Activated CD4-positive, alpha-beta memory T cell treated with anti-CD3 and anti-CD28 coated beads for 36 hours (primary cell): Measurements from ENCODE around the gene IFT81. TPM values are rescaled to one million over a fixed set of nuclear protein-coding genes. Genes with fewer than 3 reads are reported as not detected.

Source experiments
- CTCF ChIA-PET: fragments of 350-600 bp; sonication (Branson Sonifier 250); formaldehyde crosslinking; loops from one replicate; lab custom pipeline; 2021; ENCODE audit warnings: antibody characterized with exemption, inconsistent platforms; lab: Charles Lee
- POLR2A ChIA-PET: fragments of 350-600 bp; sonication (Branson Sonifier 250); formaldehyde crosslinking; loops from one replicate; lab custom pipeline; 2021; ENCODE audit warnings: antibody characterized with exemption; lab: Charles Lee
- DNase-seq: peaks from one replicate; pipeline ENCODE4 v3.0.0-alpha.2; 2020
- H3K27ac Mint-ChIP-seq: one replicate; pipeline ENCODE4 v1.8.0; 2021; ENCODE audit warnings: mixed read lengths
- H3K27me3 Mint-ChIP-seq: one replicate; pipeline ENCODE4 v1.8.0; 2021; ENCODE audit warnings: mixed read lengths
- H3K36me3 Mint-ChIP-seq: one replicate; pipeline ENCODE4 v1.8.0; 2021; ENCODE audit warnings: mixed read lengths
- H3K4me1 Mint-ChIP-seq: one replicate; pipeline ENCODE4 v1.8.0; 2021; ENCODE audit warnings: low read depth, mixed read lengths
- H3K4me3 Mint-ChIP-seq: one replicate; pipeline ENCODE4 v1.8.0; 2021; ENCODE audit warnings: mild to moderate bottlenecking, mixed read lengths
- H3K9me3 Mint-ChIP-seq: one replicate; pipeline ENCODE4 v1.8.0; 2021; ENCODE audit warnings: mixed read lengths
- intact Hi-C: fragments of 100-400 bp; cut with micrococcal nuclease; formaldehyde crosslinking; loops from one replicate; pipeline ENCODE4 v1.15.1; 2023
- total RNA-seq, 2 experiments: library from RNA; stranded (reverse); gene quantifications; one replicate each; pipeline ENCODE4 v1.2.3, GENCODE V29; 2021

IFT81 gene
- total RNA-seq, 2 experiments from 2014 or later = 2.9 to 3.4 TPM

- CTCF ChIA-PET = interaction anchor here (0.7 to 2.5 kb wide), 3 partner anchors 9 to 155 kb away, joined by 3 to 9 read pairs (median 3); no protein-coding TSS in a partner anchor
- no peaks in the 10 kb centered on the region for H3K9me3 Mint-ChIP-seq
- no peak overlapping the region for H3K4me3 Mint-ChIP-seq
- H3K27me3 Mint-ChIP-seq = peaks cover 12% of the 10 kb centered on the region
- H3K27ac Mint-ChIP-seq = no peak overlapping the region
- POLR2A ChIA-PET = interaction anchor here (0.7 kb wide), 1 partner anchor 49 kb away, joined by 7 read pairs; no protein-coding TSS in a partner anchor
- intact Hi-C loops = no loop called here
- H3K36me3 Mint-ChIP-seq = no peaks in the 10 kb centered on the region
- no peak for DNase-seq
- H3K4me1 Mint-ChIP-seq = no peaks in the 10 kb centered on the region
Observed at GRCh38 chr12:110091136-110091711, 32.9 kb upstream of the IFT81 start.

DNA sequence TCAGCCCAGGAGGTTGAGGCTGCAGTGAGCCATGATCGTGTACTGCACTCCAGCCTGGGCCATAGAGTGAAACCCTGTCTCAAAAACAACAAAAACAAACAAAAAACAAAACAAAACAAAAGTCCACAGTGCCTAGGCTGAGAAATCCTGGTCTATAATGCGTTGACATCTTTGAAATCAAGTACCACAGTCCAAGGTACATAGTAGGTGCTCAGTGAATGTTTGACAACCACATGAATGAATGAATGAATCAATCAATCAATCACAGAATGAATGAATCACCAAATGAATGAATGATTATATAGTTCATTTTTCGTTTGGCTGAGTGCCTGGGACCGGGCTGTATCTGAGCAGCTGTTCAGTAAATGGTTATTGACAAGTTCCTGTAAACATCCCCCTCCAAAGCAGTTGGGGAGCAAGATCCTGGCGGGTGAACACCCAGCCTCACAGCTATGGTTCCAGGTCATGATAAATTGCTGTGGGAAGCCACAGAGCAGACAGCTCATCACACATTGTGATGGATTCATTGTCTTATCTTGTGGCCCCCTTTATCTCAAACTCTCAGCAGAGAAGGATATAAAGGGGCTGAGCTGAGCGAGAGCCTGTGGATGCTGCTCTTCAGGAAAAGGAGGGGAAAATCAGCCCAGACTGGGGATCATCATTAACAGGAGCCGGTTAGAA is 30.4 kb upstream of the IFT81 start:
- intact Hi-C loops = no loop called here
- Mint-ChIP-seq H3K27me3 (peaks cover 12% of the 10 kb centered on the region), H3K36me3 (no peaks in the 10 kb centered on the region), H3K9me3 (no peaks in the 10 kb centered on the region), H3K4me1 (no peaks in the 10 kb centered on the region), H3K4me3 (no peak overlapping the region), H3K27ac (no peak overlapping the region)
- no peak for DNase-seq
- POLR2A ChIA-PET = no interaction called here
- CTCF ChIA-PET = interaction anchor here (1.5 kb wide), 1 partner anchor 17 kb away, joined by 3 read pairs; no protein-coding TSS in a partner anchor

- DNase-seq = peak; percentile 70
- Mint-ChIP-seq H3K4me3 (no peak overlapping the region), H3K4me1 (peaks cover 7% of the 10 kb centered on the region), H3K9me3 (no peaks in the 10 kb centered on the region), H3K27ac (peak overlapping the region; percentile 0), H3K27me3 (no peaks in the 10 kb centered on the region), H3K36me3 (no peaks in the 10 kb centered on the region)
- intact Hi-C loops = loop anchor here (1.0 to 5.0 kb wide), 4 partner anchors 52 to 502 kb away; partner anchors contain the start of gene C12orf76
- ChIA-PET CTCF (interaction anchor here (0.6 to 5.0 kb wide), 18 partner anchors 10 to 349 kb away, joined by 3 to 71 read pairs (median 4); partner anchors contain the start of genes ARPC3 and IFT81), POLR2A (no interaction called here)
Observed at GRCh38 chr12:110100315-110100970, 23.7 kb upstream of the IFT81 start.

GRCh38 chr12:110102255-110102654 is 21.9 kb upstream of the IFT81 start:
- ChIA-PET CTCF (interaction anchor here (0.6 to 5.0 kb wide), 16 partner anchors 9 to 329 kb away, joined by 3 to 71 read pairs (median 4); partner anchors contain the start of gene ATP2A2), POLR2A (no interaction called here)
- H3K36me3 Mint-ChIP-seq = no peaks in the 10 kb centered on the region
- peaks cover 7% of the 10 kb centered on the region for H3K4me1 Mint-ChIP-seq
- DNase-seq = peak; percentile 71
- no peaks in the 10 kb centered on the region for H3K27me3 Mint-ChIP-seq
- intact Hi-C loops = loop anchor here (5.0 kb wide), 1 partner anchor 500 kb away; no protein-coding TSS in a partner anchor
- no peak overlapping the region for H3K4me3 Mint-ChIP-seq
- H3K27ac Mint-ChIP-seq = no peak overlapping the region
- H3K9me3 Mint-ChIP-seq = no peaks in the 10 kb centered on the region

DNA sequence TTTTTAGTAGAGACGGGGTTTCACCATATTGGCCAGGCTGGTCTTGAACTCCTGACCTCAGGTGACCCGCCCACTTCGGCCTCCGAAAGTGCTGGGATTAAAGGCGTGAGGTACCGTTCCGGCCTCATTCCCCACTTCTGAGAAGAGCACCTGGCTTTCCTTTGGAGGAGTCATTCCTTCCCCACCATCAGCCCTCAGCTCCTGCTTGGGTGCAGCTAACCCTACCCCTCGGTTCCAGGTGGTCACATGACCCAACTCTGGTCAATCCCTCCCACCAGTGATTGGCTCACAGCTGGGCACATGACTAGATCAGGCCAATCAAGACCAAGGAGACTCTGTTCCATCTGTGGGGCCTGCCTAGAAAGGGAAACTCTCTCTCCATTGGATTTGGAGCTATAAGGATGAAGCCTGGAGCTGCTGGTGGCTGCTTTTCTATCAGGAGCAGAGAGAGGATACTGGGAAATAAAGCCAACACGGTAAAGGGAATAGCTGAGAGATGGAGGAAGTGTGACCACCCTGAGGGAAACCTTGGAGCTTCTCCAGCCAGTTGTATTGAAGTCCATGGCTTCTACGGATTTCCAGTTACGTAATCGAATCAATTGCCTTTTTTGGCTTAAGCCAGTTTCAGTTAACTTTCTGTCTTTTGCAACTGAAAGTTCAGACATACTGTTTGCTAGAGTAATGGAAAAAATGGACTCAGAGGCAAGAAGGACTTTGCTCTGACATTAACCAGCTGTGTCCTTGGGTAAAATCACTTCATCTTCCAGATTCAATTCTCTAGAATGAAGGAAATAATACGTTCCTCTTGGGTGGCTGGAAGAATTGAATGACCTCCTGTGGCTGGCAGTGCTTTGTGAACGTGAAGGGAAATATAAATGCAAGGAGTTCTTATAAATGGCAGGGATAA is 19.7 kb upstream of the IFT81 start:
- intact Hi-C loops = loop anchor here (5.0 kb wide), 1 partner anchor 498 kb away; no protein-coding TSS in a partner anchor
- CTCF ChIA-PET = interaction anchor here (0.5 to 5.0 kb wide), 4 partner anchors 118 to 1749 kb away, joined by 4 to 71 read pairs (median 4); no protein-coding TSS in a partner anchor
- H3K27me3 Mint-ChIP-seq = peaks cover 3% of the 10 kb centered on the region

DNA sequence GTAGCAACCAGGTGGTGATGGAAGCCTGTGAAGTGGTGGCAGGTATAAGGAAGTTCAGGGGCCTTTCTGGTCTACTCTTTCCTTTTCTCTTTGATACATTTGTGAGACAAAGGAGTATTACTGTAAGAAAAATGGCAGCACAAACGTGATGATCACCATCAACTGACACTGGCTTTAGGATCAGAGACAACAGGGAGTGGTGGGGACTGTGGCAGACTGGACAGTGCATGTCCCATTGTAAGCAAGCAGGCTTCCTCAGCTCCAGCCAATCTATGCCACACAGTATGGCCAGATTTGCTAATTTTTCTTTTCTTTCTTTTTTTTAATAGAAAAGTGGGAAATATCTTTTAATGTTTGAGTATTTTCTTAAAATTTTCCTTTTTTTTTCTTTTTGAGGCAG is 19.0 kb upstream of the IFT81 start:
- peaks cover 5% of the 10 kb centered on the region for H3K4me1 Mint-ChIP-seq
- ChIA-PET POLR2A (interaction anchor here (0.6 kb wide), 1 partner anchor 223 kb away, joined by 4 read pairs; no protein-coding TSS in a partner anchor), CTCF (interaction anchor here (0.5 to 5.0 kb wide), 4 partner anchors 117 to 1748 kb away, joined by 4 to 71 read pairs (median 4); no protein-coding TSS in a partner anchor)
- peaks cover 3% of the 10 kb centered on the region for H3K27me3 Mint-ChIP-seq
- no peaks in the 10 kb centered on the region for H3K36me3 Mint-ChIP-seq
- no peak for DNase-seq
- intact Hi-C loops = no loop called here
- H3K4me3 Mint-ChIP-seq = no peak overlapping the region
- H3K9me3 Mint-ChIP-seq = no peaks in the 10 kb centered on the region
- H3K27ac Mint-ChIP-seq = no peak overlapping the region

More for the DNA sequence above, 19.7 kb upstream of the IFT81 start:
- Mint-ChIP-seq H3K27ac (no peak overlapping the region), H3K4me1 (peaks cover 7% of the 10 kb centered on the region), H3K36me3 (no peaks in the 10 kb centered on the region), H3K9me3 (no peaks in the 10 kb centered on the region), H3K4me3 (no peak overlapping the region)
- no peak for DNase-seq
- POLR2A ChIA-PET = interaction anchor here (0.5 to 0.6 kb wide), 2 partner anchors 222 to 1971 kb away, joined by 3 to 4 read pairs; no protein-coding TSS in a partner anchor

DNA sequence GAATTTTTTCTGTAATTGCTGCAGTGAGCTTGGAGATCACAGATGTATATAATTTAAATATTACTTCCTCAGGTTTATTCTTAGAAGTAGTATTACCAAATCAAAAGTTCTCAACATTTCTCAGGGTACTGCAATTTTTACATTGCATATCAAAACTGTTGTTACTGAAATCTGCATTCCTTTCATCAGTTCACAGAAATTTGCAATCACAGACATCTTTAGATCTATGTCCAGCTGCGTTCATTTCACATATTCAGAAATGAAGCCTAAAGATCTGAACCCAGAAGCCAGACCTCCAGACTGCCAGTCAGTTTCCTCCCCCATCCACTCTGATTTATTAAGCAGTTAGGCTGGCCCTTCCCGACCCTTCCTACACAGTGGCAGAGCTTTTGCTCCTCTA is 18.2 kb upstream of the IFT81 start:
- intact Hi-C loops = no loop called here

DNA sequence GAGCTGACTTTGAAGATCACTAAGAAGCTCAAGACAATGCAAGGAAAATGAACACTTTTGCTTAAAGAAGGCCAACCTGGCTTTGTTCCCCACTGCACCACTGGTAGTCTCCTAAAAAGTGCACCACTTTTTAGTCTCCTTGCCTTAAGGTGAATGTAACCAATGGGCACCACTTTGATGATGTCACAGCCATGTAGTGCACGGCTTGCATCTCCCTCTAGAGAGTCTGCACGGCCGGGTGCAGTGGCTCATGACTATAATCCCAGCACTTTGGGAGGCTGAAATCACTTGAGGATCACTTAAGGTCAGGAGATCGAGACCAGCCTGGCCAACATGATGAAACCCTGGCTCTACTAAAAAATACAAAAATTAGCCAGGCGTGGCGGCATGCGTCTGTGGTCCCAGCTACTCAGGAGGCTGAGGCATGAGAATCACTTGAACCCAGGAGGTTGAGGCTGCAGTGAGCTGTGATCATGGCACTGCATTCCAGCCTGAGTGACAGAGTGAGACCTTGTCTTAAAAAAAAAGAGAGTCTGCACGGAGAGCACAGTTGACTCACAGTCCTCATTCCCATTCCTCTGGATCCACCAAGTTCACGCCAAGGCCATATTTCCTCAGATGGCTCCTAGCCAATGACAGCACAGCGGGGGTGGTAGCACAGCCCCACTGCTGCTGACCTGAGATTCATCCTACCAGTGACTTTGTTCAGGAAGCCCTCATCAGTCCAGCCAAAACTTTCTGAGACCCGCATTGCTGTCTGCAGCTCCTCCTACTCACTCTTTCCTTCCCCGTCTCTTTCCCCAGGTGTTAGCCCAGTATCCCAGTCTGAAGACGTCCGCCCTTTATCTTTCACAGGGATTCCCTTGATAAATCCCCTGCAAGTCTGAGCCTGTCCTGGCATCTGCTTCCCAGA is 16.5 kb upstream of the IFT81 start:
- no peak overlapping the region for H3K27ac Mint-ChIP-seq
- intact Hi-C loops = no loop called here
- H3K27me3 Mint-ChIP-seq = peaks cover 3% of the 10 kb centered on the region
- no peak for DNase-seq
- H3K4me1 Mint-ChIP-seq = no peaks in the 10 kb centered on the region
- no peaks in the 10 kb centered on the region for H3K36me3 Mint-ChIP-seq
- H3K4me3 Mint-ChIP-seq = no peak overlapping the region
- ChIA-PET CTCF (no interaction called here), POLR2A (no interaction called here)
- no peaks in the 10 kb centered on the region for H3K9me3 Mint-ChIP-seq

More for the DNA sequence above, 18.2 kb upstream of the IFT81 start:
- H3K36me3 Mint-ChIP-seq = no peaks in the 10 kb centered on the region
- POLR2A ChIA-PET = no interaction called here
- H3K27me3 Mint-ChIP-seq = peaks cover 3% of the 10 kb centered on the region
- H3K4me1 Mint-ChIP-seq = no peaks in the 10 kb centered on the region
- H3K4me3 Mint-ChIP-seq = no peak overlapping the region
- CTCF ChIA-PET = no interaction called here
- DNase-seq = no peak
- no peaks in the 10 kb centered on the region for H3K9me3 Mint-ChIP-seq
- no peak overlapping the region for H3K27ac Mint-ChIP-seq

DNA sequence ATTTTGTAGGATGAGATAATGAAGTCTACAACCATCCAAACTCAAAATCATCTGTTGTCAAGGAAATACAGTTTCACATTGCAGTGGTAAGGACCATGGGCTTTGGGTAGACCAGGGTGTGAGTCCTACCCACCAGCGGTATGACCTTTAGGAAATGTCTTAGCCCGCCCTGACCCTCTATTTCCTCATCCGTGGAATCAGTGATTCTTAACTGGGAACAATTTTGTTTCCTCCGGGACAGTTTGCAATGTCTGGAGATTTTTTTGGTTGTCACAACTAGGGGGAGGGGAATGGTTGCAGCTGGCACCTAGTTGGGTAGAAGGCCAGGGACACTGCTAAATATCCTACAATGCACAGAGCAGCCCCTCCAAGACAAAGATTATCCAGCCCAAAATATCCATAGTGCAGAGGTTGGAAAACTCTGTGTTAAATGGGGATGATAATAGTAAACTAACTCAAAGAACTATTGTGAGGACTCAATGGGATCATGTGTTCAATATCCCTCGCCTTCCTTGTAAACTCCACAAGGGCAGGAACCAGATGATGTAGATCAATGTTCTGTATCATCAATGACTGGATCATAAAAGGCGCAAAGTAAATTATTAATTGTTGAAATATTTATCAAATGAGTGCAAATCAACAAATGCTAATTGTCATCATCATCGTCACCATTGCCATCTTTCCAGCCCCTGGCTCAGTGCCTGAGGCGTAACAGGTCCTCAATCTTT is 15.7 kb upstream of the IFT81 start:
- no peaks in the 10 kb centered on the region for H3K36me3 Mint-ChIP-seq
- POLR2A ChIA-PET = no interaction called here
- no peaks in the 10 kb centered on the region for H3K4me1 Mint-ChIP-seq
- H3K27me3 Mint-ChIP-seq = peaks cover 3% of the 10 kb centered on the region
- H3K4me3 Mint-ChIP-seq = no peak overlapping the region
- no peaks in the 10 kb centered on the region for H3K9me3 Mint-ChIP-seq
- CTCF ChIA-PET = no interaction called here
- intact Hi-C loops = no loop called here
- DNase-seq = no peak
- no peak overlapping the region for H3K27ac Mint-ChIP-seq
